ENCODE data around the gene AP2B1. TPM values are rescaled to one million over a fixed set of nuclear protein-coding genes. Genes with fewer than 3 reads are reported as not detected.
A peak's percentile ranks its signal among the peaks of the same experiment; 100 is the strongest.

The AP2B1 gene
- total and polyA plus RNA-seq, 2 experiments from 2014 or later: 76.1 to 87.0 TPM

GRCh38 chr17:35773129-35773528 is 186.0 kb downstream of the AP2B1 start:
- Histone ChIP-seq H3K27me3 (no peaks in the 10 kb centered on the region), H3K4me3 (no peak overlapping the region), H3K4me1 (ENCODE audit: insufficient read depth) (peaks cover 33% of the 10 kb centered on the region), H3K79me2 (no peaks in the 10 kb centered on the region), H3K9me3 (ENCODE audit: low read depth) (no peaks in the 10 kb centered on the region), H3K4me2 (no peak overlapping the region), H3K27ac (no peak overlapping the region), H2AFZ (no peak overlapping the region), H4K20me1 (ENCODE audit: insufficient read depth, poor library complexity, severe bottlenecking) (no peaks in the 10 kb centered on the region), H3K36me3 (replicated peaks; ENCODE audit: insufficient read depth, low read depth) (no peaks in the 10 kb centered on the region), H3K9me2 (replicated peaks; ENCODE audit: insufficient read depth) (no peaks in the 10 kb centered on the region)
- 91% methylated on average over 20 of the region's 20 CpGs for WGBS (ENCODE audit: low lambda C conversion rate, missing lambda C conversion rate)
- no peak for DNase-seq (ENCODE audit: low spot score)
- TF ChIP-seq CTCF (IDR thresholded peaks at IDR 0.05; ENCODE audit: poor library complexity) (no peak), EZH2 (IDR thresholded peaks at IDR 0.05; ENCODE audit: borderline replicate concordance) (no peak), EZH2phosphoT487 (IDR thresholded peaks at IDR 0.05; ENCODE audit: low read depth, severe bottlenecking, unreplicated experiment) (no peak)

- Histone ChIP-seq H3K4me1 (ENCODE audit: insufficient read depth) (peaks cover 33% of the 10 kb centered on the region), H3K27me3 (no peaks in the 10 kb centered on the region), H3K27ac (peak overlapping the region; percentile 65), H4K20me1 (ENCODE audit: insufficient read depth, poor library complexity, severe bottlenecking) (no peaks in the 10 kb centered on the region), H3K4me2 (no peak overlapping the region), H3K4me3 (no peak overlapping the region), H3K36me3 (replicated peaks; ENCODE audit: insufficient read depth, low read depth) (no peaks in the 10 kb centered on the region), H2AFZ (no peak overlapping the region), H3K9me3 (ENCODE audit: low read depth) (no peaks in the 10 kb centered on the region), H3K9me2 (replicated peaks; ENCODE audit: insufficient read depth) (no peaks in the 10 kb centered on the region), H3K79me2 (no peaks in the 10 kb centered on the region)
- TF ChIP-seq EZH2phosphoT487 (IDR thresholded peaks at IDR 0.05; ENCODE audit: low read depth, severe bottlenecking, unreplicated experiment) (no peak), EZH2 (IDR thresholded peaks at IDR 0.05; ENCODE audit: borderline replicate concordance) (no peak), CTCF (IDR thresholded peaks at IDR 0.05; ENCODE audit: poor library complexity) (no peak)
- no peak for DNase-seq (ENCODE audit: low spot score)
- 71% methylated on average over 10 of the region's 10 CpGs for WGBS (ENCODE audit: low lambda C conversion rate, missing lambda C conversion rate)
Observed at GRCh38 chr17:35773679-35774425, 186.7 kb downstream of the AP2B1 start.

- DNase-seq (ENCODE audit: low spot score): peak; percentile 57
- no peaks in the 10 kb centered on the region for H3K36me3 ChIP-seq (replicated peaks; ENCODE audit: insufficient read depth, low read depth)
- H3K4me2 ChIP-seq: peak overlapping the region; percentile 33
- TF ChIP-seq CTCF (IDR thresholded peaks at IDR 0.05; ENCODE audit: poor library complexity) (no peak), EZH2phosphoT487 (IDR thresholded peaks at IDR 0.05; ENCODE audit: low read depth, severe bottlenecking, unreplicated experiment) (no peak), EZH2 (IDR thresholded peaks at IDR 0.05; ENCODE audit: borderline replicate concordance) (no peak)
- H3K79me2 ChIP-seq: no peaks in the 10 kb centered on the region
- WGBS (ENCODE audit: low lambda C conversion rate, missing lambda C conversion rate): 54% methylated on average over 5 of the region's 5 CpGs
- peak overlapping the region; percentile 65 for H3K27ac ChIP-seq
- no peak overlapping the region for H3K4me3 ChIP-seq
- no peaks in the 10 kb centered on the region for H3K27me3 ChIP-seq
- H3K4me1 ChIP-seq (ENCODE audit: insufficient read depth): peaks cover 33% of the 10 kb centered on the region
- H3K9me3 ChIP-seq (ENCODE audit: low read depth): no peaks in the 10 kb centered on the region
- H4K20me1 ChIP-seq (ENCODE audit: insufficient read depth, poor library complexity, severe bottlenecking): no peaks in the 10 kb centered on the region
- no peaks in the 10 kb centered on the region for H3K9me2 ChIP-seq (replicated peaks; ENCODE audit: insufficient read depth)
- no peak overlapping the region for H2AFZ ChIP-seq
Observed at GRCh38 chr17:35774499-35774898, 187.4 kb downstream of the AP2B1 start.
